Measurements from ENCODE around the gene TMEM91. TPM values are rescaled to one million over a fixed set of nuclear protein-coding genes. Genes with fewer than 3 reads are reported as not detected.
"Not testable (repeated sequence)": the region's sequence is repeated elsewhere in the genome, so short reads cannot be mapped to it uniquely, and the experiment has no call there.

TMEM91 gene
- total and polyA plus RNA-seq, 7 donors: 0.46 to 47.1 (median 13.6) TPM

- Histone ChIP-seq H3K27ac (peak overlapping the region in 1 of 4 donors; percentile 14), H3K4me3 (no peak overlapping the region), H3K36me3 (no peaks in the 10 kb centered on the region), H3K9me3 (no peaks in the 10 kb centered on the region), H3K27me3 (no peaks in the 10 kb centered on the region), H3K4me1 (peaks cover 0 to 18% (median 12%) of the 10 kb centered on the region in 4 donors)
- TF ChIP-seq CTCF (IDR thresholded peaks at IDR 0.05) (no peak), EP300 (IDR thresholded peaks at IDR 0.05) (no peak), POLR2A (IDR thresholded peaks at IDR 0.05) (no peak), POLR2AphosphoS5 (IDR thresholded peaks at IDR 0.05) (no peak)
- WGBS, 2 donors: 18 to 48% methylated on average over 6 of the region's 6 CpGs
- intact Hi-C loops (cut with DNase I): no loop called here
- no peak for DNase-seq
These were observed 8.5 kb upstream of the TMEM91 start for GRCh38 chr19:41367848-41368301.

- Histone ChIP-seq H3K36me3 (no peaks in the 10 kb centered on the region), H3K4me3 (no peak overlapping the region), H3K27me3 (no peaks in the 10 kb centered on the region), H3K9me3 (no peaks in the 10 kb centered on the region), H3K4me1 (peaks cover 0 to 19% (median 14%) of the 10 kb centered on the region in 4 donors), H3K27ac (no peak overlapping the region)
- no peak for TF ChIP-seq EP300 (IDR thresholded peaks at IDR 0.05)
- TF ChIP-seq CTCF (IDR thresholded peaks at IDR 0.05): no peak
- TF ChIP-seq POLR2A (IDR thresholded peaks at IDR 0.05): no peak
- no peak for TF ChIP-seq POLR2AphosphoS5 (IDR thresholded peaks at IDR 0.05)
- no peak for DNase-seq
- WGBS, 2 donors: 97 to 98% methylated on average over 2 of the region's 2 CpGs
- intact Hi-C loops (cut with DNase I): no loop called here
These were observed 6.6 kb upstream of the TMEM91 start for GRCh38 chr19:41369769-41370168.

- H3K36me3 ChIP-seq; H3K9me3 ChIP-seq; intact Hi-C loops (cut with DNase I); H3K27ac ChIP-seq; DNase-seq; H3K4me3 ChIP-seq; H3K27me3 ChIP-seq: not testable (repeated sequence)
- peaks cover 0 to 24% (median 19%) of the 10 kb centered on the region in 4 donors for H3K4me1 ChIP-seq
- WGBS, 2 donors: 95 to 96% methylated on average over 5 of the region's 5 CpGs
These were observed 5.2 kb upstream of the TMEM91 start for GRCh38 chr19:41371119-41371518.

GRCh38 chr19:41371541-41371940, 4.8 kb upstream of the TMEM91 start:
- Histone ChIP-seq H3K9me3 (no peaks in the 10 kb centered on the region), H3K36me3 (no peaks in the 10 kb centered on the region), H3K4me1 (peaks cover 0 to 28% (median 23%) of the 10 kb centered on the region in 4 donors), H3K27me3 (no peaks in the 10 kb centered on the region), H3K27ac (no peak overlapping the region), H3K4me3 (no peak overlapping the region)
- 94% methylated on average over 8 of the region's 8 CpGs for WGBS, 2 donors
- TF ChIP-seq POLR2AphosphoS5 (IDR thresholded peaks at IDR 0.05) (no peak), EP300 (IDR thresholded peaks at IDR 0.05) (no peak), POLR2A (IDR thresholded peaks at IDR 0.05) (no peak), CTCF (IDR thresholded peaks at IDR 0.05) (no peak)
- intact Hi-C loops (cut with DNase I): no loop called here
- DNase-seq: no peak

- intact Hi-C loops (cut with DNase I): no loop called here
- no peak overlapping the region for H3K27ac ChIP-seq
- H3K27me3 ChIP-seq: no peaks in the 10 kb centered on the region
- no peak overlapping the region for H3K4me3 ChIP-seq
- H3K4me1 ChIP-seq: peaks cover 0 to 37% (median 28%) of the 10 kb centered on the region in 4 donors
- no peaks in the 10 kb centered on the region for H3K36me3 ChIP-seq
- no peaks in the 10 kb centered on the region for H3K9me3 ChIP-seq
- WGBS, 2 donors: 83 to 84% methylated on average over 2 of the region's 2 CpGs
- no peak for DNase-seq
- no peak for TF ChIP-seq POLR2AphosphoS5 (IDR thresholded peaks at IDR 0.05)
- TF ChIP-seq POLR2A (IDR thresholded peaks at IDR 0.05): no peak
- TF ChIP-seq EP300 (IDR thresholded peaks at IDR 0.05): no peak
- no peak for TF ChIP-seq CTCF (IDR thresholded peaks at IDR 0.05)
These were observed 3.8 kb upstream of the TMEM91 start for GRCh38 chr19:41372501-41372900.

Measured in sigmoid colon (tissue), 7 donors.